NCI-H2081 (cell line): ENCODE results near the gene SLC28A2.

Experiments
- DNase-seq, 2 experiments: peaks; one replicate each; lab custom pipeline; 2025; lab: John Stamatoyannopoulos, UW

The SLC28A2 gene

GRCh38 chr15:45326280-45326679, 74.2 kb downstream of the SLC28A2 start:
- no peak for DNase-seq

- peak; percentile 85 to 94 for DNase-seq
Measured at GRCh38 chr15:45326741-45327140, 74.7 kb downstream of the SLC28A2 start.
